ENCODE measurements around the gene CEP72.

CEP72 gene

DNA sequence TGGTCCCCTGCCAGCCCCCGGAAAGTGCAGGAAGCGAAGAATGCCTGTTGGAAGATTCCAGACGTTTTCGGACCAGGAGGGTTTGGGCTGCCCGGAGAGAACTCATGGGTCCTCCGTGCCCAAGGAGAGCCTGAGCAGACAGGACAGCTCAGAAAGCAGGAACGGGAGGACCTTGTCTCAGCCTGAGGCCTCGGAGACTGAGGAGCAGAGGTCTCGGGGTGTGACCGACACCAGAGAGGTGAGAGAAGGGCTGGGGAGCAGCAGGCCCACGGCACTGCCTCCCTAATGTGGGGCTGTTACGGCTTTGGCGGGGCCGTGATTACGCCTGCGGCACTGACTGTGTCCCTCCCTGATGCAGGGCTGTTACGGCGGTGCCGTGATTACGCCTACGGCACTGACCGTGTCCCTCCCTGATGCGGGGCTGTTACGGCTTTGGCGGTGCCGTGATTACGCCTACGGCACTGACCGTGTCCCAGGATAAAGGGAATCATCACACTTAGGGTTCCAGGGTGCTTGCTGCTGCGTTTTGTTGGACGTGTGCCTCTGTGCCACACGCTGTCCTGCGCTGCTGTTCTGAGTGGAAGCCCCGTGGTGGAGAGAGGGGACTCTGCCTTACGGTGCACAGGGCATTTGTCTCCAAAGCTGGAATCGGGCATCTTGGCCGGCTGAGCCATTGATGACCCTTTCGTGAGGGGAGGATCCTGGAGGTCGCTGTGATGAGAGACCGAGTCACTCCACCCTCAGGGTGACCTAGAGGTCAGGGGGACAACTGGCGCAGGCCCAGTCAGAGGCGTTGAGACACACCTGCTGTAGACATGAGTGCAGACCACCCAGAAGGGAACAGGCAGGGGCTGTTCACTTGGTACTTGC, 25.7 kb downstream of the CEP72 start:
- Histone ChIP-seq H3K9me3 (no peaks in the 10 kb centered on the region), H3K4me1 (ENCODE audit: control insufficient read depth in 1 of 2, insufficient read depth in 1 of 2, low read depth in 1 of 2, low read length in 1 of 2) (no peaks in the 10 kb centered on the region), H3K4me3 (ENCODE audit: low read depth in 1 of 2, low read length in 1 of 2) (no peak overlapping the region), H3K27ac (no peak overlapping the region), H3K27me3 (no peaks in the 10 kb centered on the region), H3K36me3 (peaks cover 69% of the 10 kb centered on the region)
- TF ChIP-seq, protein P1, sequence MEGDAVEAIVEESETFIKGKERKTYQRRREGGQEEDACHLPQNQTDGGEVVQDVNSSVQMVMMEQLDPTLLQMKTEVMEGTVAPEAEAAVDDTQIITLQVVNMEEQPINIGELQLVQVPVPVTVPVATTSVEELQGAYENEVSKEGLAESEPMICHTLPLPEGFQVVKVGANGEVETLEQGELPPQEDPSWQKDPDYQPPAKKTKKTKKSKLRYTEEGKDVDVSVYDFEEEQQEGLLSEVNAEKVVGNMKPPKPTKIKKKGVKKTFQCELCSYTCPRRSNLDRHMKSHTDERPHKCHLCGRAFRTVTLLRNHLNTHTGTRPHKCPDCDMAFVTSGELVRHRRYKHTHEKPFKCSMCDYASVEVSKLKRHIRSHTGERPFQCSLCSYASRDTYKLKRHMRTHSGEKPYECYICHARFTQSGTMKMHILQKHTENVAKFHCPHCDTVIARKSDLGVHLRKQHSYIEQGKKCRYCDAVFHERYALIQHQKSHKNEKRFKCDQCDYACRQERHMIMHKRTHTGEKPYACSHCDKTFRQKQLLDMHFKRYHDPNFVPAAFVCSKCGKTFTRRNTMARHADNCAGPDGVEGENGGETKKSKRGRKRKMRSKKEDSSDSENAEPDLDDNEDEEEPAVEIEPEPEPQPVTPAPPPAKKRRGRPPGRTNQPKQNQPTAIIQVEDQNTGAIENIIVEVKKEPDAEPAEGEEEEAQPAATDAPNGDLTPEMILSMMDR (IDR thresholded peaks at IDR 0.05) = no peak

DNA sequence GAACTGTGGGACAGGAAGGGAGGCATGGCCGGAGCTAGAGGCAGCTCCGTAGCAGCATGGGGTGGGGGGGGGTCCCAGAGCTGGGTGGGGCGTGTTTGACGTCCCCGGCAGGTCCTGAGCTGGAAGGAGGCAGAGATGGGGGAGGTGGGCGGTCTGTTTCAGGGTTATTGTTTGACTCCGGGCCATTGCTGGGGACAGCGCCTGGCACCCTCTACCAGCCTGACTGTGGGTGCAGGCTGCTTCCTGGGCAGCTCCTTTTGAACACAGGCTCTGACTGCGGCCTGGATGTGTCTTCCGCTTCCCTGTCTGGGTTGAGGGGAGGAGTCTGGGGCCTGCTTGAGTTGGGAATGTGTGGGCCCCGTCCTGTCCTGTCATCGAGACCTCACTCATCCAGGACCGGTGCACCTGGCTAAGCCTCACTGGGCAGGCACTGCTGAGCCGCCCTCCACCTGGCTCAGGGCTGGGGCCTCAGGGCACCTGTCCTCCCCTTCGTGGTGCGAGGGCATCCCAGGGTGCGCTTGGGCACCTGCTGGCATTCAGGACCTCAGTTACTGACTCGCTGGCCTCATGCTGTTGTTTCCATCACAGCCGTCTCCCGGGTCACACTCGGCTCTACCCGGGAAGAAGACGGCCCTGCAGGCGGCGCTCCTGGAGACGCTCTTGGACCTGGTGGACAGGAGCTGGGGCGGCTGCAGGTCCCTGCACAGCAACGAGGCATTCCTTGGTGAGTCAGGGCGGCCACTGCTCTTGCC, 26.5 kb downstream of the CEP72 start:
- Histone ChIP-seq H3K4me3 (ENCODE audit: low read depth in 1 of 2, low read length in 1 of 2) (no peak overlapping the region), H3K9me3 (no peaks in the 10 kb centered on the region), H3K27ac (no peak overlapping the region), H3K4me1 (ENCODE audit: control insufficient read depth in 1 of 2, insufficient read depth in 1 of 2, low read depth in 1 of 2, low read length in 1 of 2) (no peaks in the 10 kb centered on the region), H3K27me3 (no peaks in the 10 kb centered on the region), H3K36me3 (peaks cover 78% of the 10 kb centered on the region)
- TF ChIP-seq, protein P1 (IDR thresholded peaks at IDR 0.05) = no peak

DNA sequence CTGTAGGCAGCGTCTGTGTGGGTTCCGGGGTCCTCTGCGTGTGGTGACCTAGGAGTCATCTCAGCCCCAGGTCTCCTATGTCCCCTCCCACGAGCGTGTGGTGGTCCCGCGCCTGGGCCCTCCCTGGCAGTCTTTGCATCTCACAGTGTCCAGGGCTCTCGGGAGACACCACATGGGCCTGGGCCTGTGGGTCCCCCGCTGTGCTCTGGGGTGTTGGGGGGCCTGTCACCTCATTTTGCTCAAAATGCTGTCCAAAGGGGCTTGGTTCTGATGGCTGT, 27.1 kb downstream of the CEP72 start:
- H3K36me3 ChIP-seq = peaks cover 83% of the 10 kb centered on the region
- no peak overlapping the region for H3K27ac ChIP-seq
- no peaks in the 10 kb centered on the region for H3K9me3 ChIP-seq
- H3K4me1 ChIP-seq (ENCODE audit: control insufficient read depth in 1 of 2, insufficient read depth in 1 of 2, low read depth in 1 of 2, low read length in 1 of 2) = no peaks in the 10 kb centered on the region
- no peaks in the 10 kb centered on the region for H3K27me3 ChIP-seq
- TF ChIP-seq, protein P1 (IDR thresholded peaks at IDR 0.05) = no peak
- no peak overlapping the region for H3K4me3 ChIP-seq (ENCODE audit: low read depth in 1 of 2, low read length in 1 of 2)

DNA sequence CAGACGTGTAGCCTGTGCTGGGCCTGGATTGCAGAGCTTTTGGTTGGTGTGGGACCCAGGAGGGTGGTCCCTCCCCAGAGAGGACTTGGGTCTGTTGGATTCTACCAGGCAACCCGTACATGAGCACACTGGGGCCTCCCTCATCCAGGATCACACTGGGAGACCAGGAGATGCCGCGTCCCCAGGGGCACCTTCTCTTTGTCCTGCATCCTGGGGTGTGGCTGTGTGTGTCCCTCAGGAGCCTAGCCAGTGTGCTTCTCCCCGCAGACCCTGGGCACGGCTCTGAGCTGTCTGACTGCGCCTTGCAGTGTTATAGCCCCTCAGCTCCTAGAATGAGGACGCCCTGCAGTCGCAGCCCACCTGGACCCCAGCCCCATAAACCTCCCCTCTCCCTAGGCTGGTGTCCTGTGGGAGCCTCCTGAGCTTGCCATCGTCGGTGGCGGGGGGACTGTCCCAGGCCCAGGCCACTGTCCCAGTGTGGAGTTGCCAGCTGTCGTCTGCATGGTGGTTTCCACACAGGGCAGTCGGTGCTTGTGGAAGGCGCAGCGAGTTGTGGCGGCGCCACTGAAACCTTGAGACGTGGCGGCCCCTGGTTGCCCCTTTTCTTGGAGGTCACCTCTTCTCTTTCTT, 27.6 kb downstream of the CEP72 start:
- no peaks in the 10 kb centered on the region for H3K27me3 ChIP-seq
- H3K4me1 ChIP-seq (ENCODE audit: control insufficient read depth in 1 of 2, insufficient read depth in 1 of 2, low read depth in 1 of 2, low read length in 1 of 2) = no peaks in the 10 kb centered on the region
- no peak overlapping the region for H3K4me3 ChIP-seq (ENCODE audit: low read depth in 1 of 2, low read length in 1 of 2)
- H3K27ac ChIP-seq = no peak overlapping the region
- no peaks in the 10 kb centered on the region for H3K9me3 ChIP-seq
- H3K36me3 ChIP-seq = peaks cover 88% of the 10 kb centered on the region
- TF ChIP-seq, protein P1 (IDR thresholded peaks at IDR 0.05) = no peak

DNA sequence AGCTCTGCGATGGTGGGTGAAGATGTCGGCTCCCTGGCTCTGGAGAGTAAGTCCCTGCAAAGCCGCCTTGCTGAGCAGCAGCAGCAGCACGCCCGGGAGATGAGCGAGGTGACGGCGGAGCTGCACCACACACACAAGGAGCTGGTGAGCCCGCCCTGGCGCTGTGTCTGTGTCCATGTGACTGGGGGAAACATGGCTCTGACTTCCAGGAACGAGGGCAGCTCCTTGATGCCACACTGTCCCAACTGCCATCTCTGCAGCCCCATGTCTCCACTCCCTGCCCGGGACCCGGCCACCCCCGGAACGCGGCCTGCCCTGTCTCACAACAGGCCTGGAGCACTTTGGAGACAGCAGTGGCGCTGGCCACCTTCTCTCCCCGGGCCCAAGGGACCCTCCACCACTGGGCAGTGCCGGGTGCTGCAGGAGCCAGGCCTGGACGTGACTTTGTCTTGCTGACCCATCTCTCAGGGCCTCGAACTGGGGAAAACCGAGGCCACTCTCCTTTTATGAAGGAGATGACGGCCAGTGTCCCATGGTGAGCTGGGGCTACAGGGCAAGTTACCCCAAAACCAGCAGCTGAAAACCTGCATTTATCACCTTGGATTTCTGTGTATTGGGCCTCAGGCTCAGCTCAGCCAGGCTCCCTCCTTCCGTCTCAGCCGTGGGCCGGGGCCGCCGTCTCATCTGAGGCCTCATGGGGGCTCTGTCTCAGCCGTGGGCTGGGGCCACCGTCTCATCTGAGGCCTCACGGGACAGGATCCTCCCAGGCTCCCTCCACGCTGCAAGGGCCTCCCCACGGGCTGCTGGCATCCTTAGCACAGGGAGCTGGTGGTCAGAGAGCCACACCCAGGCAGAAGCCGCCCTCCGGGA, 28.6 kb downstream of the CEP72 start:
- TF ChIP-seq, protein P1 (IDR thresholded peaks at IDR 0.05) = no peak
- Histone ChIP-seq H3K27ac (no peak overlapping the region), H3K27me3 (no peaks in the 10 kb centered on the region), H3K36me3 (peaks cover 89% of the 10 kb centered on the region), H3K4me1 (ENCODE audit: control insufficient read depth in 1 of 2, insufficient read depth in 1 of 2, low read depth in 1 of 2, low read length in 1 of 2) (no peaks in the 10 kb centered on the region), H3K4me3 (ENCODE audit: low read depth in 1 of 2, low read length in 1 of 2) (no peak overlapping the region), H3K9me3 (no peaks in the 10 kb centered on the region)
